HL-60 (cell line): ENCODE data around the gene SMC1A.
A peak's percentile ranks its signal among the peaks of the same experiment; 100 is the strongest.

ENCODE experiments used
- DNase-seq, 2 experiments: peaks; one replicate each; pipeline ENCODE4 v3.0.0-alpha.2; 2010 to 2020; ENCODE audit warnings: low read depth in 1 of 2, low spot score in 1 of 2
- H3K27ac ChIP-seq: fragments of 250-450 bp; sonication (Bioruptor Pico); replicated peaks from 2 replicates; pipeline ENCODE4 v1.5.1; 2020; ENCODE audit warnings: mild to moderate bottlenecking, moderate library complexity
- H3K27me3 ChIP-seq: fragments of 250-450 bp; sonication (Bioruptor Pico); 2 replicates; pipeline ENCODE4 v1.5.1; 2021; ENCODE audit warnings: mild to moderate bottlenecking, moderate library complexity; ENCODE audit not compliant: insufficient read depth, poor library complexity, severe bottlenecking
- H3K4me3 ChIP-seq: replicated peaks from 2 replicates; pipeline ENCODE4 v1.5.1; 2011; ENCODE audit warnings: mild to moderate bottlenecking, control low read depth, low read length; ENCODE audit not compliant: insufficient read depth
- GABPA ChIP-seq: IDR thresholded peaks from 2 replicates; pipeline ENCODE4 v1.6.1; 2012; ENCODE audit warnings: low read depth
- POLR2AphosphoS5 ChIP-seq: IDR thresholded peaks from 2 replicates; pipeline ENCODE4 v1.6.1; 2012; ENCODE audit warnings: low read depth
- SPI1 ChIP-seq: IDR thresholded peaks from 2 replicates; pipeline ENCODE4 v1.6.1; 2012; ENCODE audit warnings: low read depth, mild to moderate bottlenecking, borderline replicate concordance
- TF ChIP-seq, protein P1 (sequence below): IDR thresholded peaks from 2 replicates; pipeline ENCODE4 v1.6.1; 2012; ENCODE audit warnings: low read depth; ENCODE audit not compliant: insufficient replicate concordance
- TF ChIP-seq, protein P2 (sequence below): IDR thresholded peaks from one replicate; pipeline ENCODE4 v1.5.1; 2011; ENCODE audit warnings: low read length, control low read depth, inconsistent platforms; ENCODE audit not compliant: insufficient read depth

Gene SMC1A

GRCh38 chrX:53447441-53447840 lies 25.0 kb upstream of the SMC1A start:
- Histone ChIP-seq H3K4me3 (no peak overlapping the region), H3K27me3 (no peaks in the 10 kb centered on the region), H3K27ac (no peak overlapping the region)
- TF ChIP-seq, protein P1, sequence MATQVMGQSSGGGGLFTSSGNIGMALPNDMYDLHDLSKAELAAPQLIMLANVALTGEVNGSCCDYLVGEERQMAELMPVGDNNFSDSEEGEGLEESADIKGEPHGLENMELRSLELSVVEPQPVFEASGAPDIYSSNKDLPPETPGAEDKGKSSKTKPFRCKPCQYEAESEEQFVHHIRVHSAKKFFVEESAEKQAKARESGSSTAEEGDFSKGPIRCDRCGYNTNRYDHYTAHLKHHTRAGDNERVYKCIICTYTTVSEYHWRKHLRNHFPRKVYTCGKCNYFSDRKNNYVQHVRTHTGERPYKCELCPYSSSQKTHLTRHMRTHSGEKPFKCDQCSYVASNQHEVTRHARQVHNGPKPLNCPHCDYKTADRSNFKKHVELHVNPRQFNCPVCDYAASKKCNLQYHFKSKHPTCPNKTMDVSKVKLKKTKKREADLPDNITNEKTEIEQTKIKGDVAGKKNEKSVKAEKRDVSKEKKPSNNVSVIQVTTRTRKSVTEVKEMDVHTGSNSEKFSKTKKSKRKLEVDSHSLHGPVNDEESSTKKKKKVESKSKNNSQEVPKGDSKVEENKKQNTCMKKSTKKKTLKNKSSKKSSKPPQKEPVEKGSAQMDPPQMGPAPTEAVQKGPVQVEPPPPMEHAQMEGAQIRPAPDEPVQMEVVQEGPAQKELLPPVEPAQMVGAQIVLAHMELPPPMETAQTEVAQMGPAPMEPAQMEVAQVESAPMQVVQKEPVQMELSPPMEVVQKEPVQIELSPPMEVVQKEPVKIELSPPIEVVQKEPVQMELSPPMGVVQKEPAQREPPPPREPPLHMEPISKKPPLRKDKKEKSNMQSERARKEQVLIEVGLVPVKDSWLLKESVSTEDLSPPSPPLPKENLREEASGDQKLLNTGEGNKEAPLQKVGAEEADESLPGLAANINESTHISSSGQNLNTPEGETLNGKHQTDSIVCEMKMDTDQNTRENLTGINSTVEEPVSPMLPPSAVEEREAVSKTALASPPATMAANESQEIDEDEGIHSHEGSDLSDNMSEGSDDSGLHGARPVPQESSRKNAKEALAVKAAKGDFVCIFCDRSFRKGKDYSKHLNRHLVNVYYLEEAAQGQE, result no peak
- TF ChIP-seq POLR2AphosphoS5 (no peak), SPI1 (no peak), GABPA (no peak)
- TF ChIP-seq, protein P2, sequence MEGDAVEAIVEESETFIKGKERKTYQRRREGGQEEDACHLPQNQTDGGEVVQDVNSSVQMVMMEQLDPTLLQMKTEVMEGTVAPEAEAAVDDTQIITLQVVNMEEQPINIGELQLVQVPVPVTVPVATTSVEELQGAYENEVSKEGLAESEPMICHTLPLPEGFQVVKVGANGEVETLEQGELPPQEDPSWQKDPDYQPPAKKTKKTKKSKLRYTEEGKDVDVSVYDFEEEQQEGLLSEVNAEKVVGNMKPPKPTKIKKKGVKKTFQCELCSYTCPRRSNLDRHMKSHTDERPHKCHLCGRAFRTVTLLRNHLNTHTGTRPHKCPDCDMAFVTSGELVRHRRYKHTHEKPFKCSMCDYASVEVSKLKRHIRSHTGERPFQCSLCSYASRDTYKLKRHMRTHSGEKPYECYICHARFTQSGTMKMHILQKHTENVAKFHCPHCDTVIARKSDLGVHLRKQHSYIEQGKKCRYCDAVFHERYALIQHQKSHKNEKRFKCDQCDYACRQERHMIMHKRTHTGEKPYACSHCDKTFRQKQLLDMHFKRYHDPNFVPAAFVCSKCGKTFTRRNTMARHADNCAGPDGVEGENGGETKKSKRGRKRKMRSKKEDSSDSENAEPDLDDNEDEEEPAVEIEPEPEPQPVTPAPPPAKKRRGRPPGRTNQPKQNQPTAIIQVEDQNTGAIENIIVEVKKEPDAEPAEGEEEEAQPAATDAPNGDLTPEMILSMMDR, result no peak
- DNase-seq, result no peak

DNA sequence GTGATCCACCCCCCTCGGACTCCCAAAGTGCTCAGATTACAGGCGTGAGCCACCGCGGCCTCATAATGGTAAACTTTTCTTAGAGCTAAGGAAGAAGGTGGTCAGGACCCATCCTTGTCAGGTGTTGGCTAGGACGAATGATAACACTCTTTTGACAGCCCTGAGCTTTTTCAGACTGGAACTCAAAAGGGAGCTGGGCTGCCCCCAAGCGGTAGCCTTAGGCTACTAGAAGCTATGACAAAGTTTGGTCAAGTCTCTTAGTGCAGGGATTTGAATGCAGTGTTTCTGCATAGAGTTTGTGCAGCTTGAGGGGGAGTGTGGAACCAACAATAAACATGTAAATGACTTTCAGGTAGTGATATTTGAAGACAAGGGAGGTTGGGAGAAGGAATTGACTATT lies 23.5 kb upstream of the SMC1A start:
- Histone ChIP-seq H3K27ac (no peak overlapping the region), H3K4me3 (no peak overlapping the region), H3K27me3 (no peaks in the 10 kb centered on the region)
- DNase-seq, result peak in 1 of 2 experiments; percentile 68
- TF ChIP-seq, protein P1, result no peak
- TF ChIP-seq, protein P2, result peak; percentile 39

DNA sequence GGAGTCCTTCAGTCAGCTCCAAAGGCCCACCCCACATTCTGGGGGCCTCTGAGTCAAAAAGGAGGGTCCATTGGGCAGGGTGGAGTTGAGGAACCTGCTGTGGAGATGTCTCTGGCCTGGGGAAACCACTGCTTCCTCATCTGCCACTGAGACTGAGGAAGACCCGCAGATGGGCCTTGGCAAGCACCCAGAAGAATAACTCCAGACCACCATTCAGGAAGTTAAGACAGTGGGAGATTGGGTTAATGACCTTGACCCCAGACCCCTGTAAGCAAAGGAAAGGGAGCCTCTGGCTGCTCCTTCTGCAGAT lies 19.8 kb upstream of the SMC1A start:
- H3K27ac ChIP-seq, result peak overlapping the region; percentile 88
- peak; percentile 81 to 82 for DNase-seq
- H3K27me3 ChIP-seq, result no peaks in the 10 kb centered on the region
- H3K4me3 ChIP-seq, result peak overlapping the region; percentile 42
- TF ChIP-seq, protein P1, result no peak
- TF ChIP-seq GABPA, result no peak
- TF ChIP-seq POLR2AphosphoS5, result peak; percentile 35; the same call in 1 of the 2 replicates
- TF ChIP-seq SPI1, result peak; percentile 33; the same call in 1 of the 2 replicates
